Activated naive CD8-positive, alpha-beta T cell treated with anti-CD3 and anti-CD28 coated beads for 36 hours (primary cell): ENCODE data around the gene NME3. TPM values are rescaled to one million over a fixed set of nuclear protein-coding genes. Genes with fewer than 3 reads are reported as not detected.

Experiments
- DNase-seq: peaks from one replicate; pipeline ENCODE4 v3.0.0; 2021
- H3K27ac Mint-ChIP-seq: one replicate; pipeline ENCODE4 v1.8.0; 2022; ENCODE audit warnings: mild to moderate bottlenecking, moderate library complexity, mixed read lengths
- H3K27me3 Mint-ChIP-seq: one replicate; pipeline ENCODE4 v1.8.0; 2022; ENCODE audit warnings: mild to moderate bottlenecking, mixed read lengths
- H3K36me3 Mint-ChIP-seq: one replicate; pipeline ENCODE4 v1.8.0; 2021; ENCODE audit warnings: mild to moderate bottlenecking, mixed read lengths
- H3K4me1 Mint-ChIP-seq: one replicate; pipeline ENCODE4 v1.8.0; 2021; ENCODE audit warnings: mixed read lengths
- H3K4me3 Mint-ChIP-seq: one replicate; pipeline ENCODE4 v1.8.0; 2022; ENCODE audit warnings: mild to moderate bottlenecking, moderate library complexity, mixed read lengths
- H3K9me3 Mint-ChIP-seq: one replicate; pipeline ENCODE4 v1.8.0; 2022; ENCODE audit warnings: mixed read lengths
- total RNA-seq, 2 experiments: library from RNA; stranded (reverse); gene quantifications; one replicate each; pipeline ENCODE4 v1.2.3, GENCODE V29; 2021

Gene NME3
- total RNA-seq: 10 to 100 TPM; 24.5 to 24.9 TPM

- Mint-ChIP-seq H3K27me3 (peaks cover 3% of the 10 kb centered on the region), H3K4me3 (peak within 1 kb of the TSS; percentile 99), H3K9me3 (no peaks in the 10 kb centered on the region), H3K4me1 (peaks cover 10% of the 10 kb centered on the region), H3K36me3 (peaks cover 16% of the 10 kb centered on the region), H3K27ac (peak within 1 kb of the TSS; percentile 99)
- peak; percentile 80 for DNase-seq
Measured at GRCh38 chr16:1771188-1771863, at the start of gene NME3. Gene NME3 (minus strand): TSS chr16:1771543. CDS start chr16:1771534, 9 bp downstream.

- DNase-seq: no peak
- peaks cover 2% of the 10 kb centered on the region for H3K36me3 Mint-ChIP-seq
- peaks cover 12% of the 10 kb centered on the region for H3K4me1 Mint-ChIP-seq
- no peak overlapping the region for H3K27ac Mint-ChIP-seq
- H3K4me3 Mint-ChIP-seq: no peak overlapping the region
- no peaks in the 10 kb centered on the region for H3K9me3 Mint-ChIP-seq
- no peaks in the 10 kb centered on the region for H3K27me3 Mint-ChIP-seq
Measured at GRCh38 chr16:1820946-1821290, 49.6 kb upstream of the NME3 start.

- H3K27ac Mint-ChIP-seq: no peak overlapping the region
- DNase-seq: no peak
- H3K27me3 Mint-ChIP-seq: no peaks in the 10 kb centered on the region
- no peaks in the 10 kb centered on the region for H3K9me3 Mint-ChIP-seq
- H3K4me1 Mint-ChIP-seq: peaks cover 8% of the 10 kb centered on the region
- peaks cover 3% of the 10 kb centered on the region for H3K36me3 Mint-ChIP-seq
- H3K4me3 Mint-ChIP-seq: no peak overlapping the region
Measured at GRCh38 chr16:1820096-1820945, 49.0 kb upstream of the NME3 start.

- peaks cover 6% of the 10 kb centered on the region for H3K4me1 Mint-ChIP-seq
- no peaks in the 10 kb centered on the region for H3K9me3 Mint-ChIP-seq
- H3K36me3 Mint-ChIP-seq: peaks cover 4% of the 10 kb centered on the region
- no peak overlapping the region for H3K27ac Mint-ChIP-seq
- no peak for DNase-seq
- no peak overlapping the region for H3K4me3 Mint-ChIP-seq
- H3K27me3 Mint-ChIP-seq: no peaks in the 10 kb centered on the region
Measured at GRCh38 chr16:1819611-1820010, 48.3 kb upstream of the NME3 start.

GRCh38 chr16:1818873-1819525 lies 47.7 kb upstream of the NME3 start:
- no peak overlapping the region for H3K27ac Mint-ChIP-seq
- H3K4me3 Mint-ChIP-seq: no peak overlapping the region
- DNase-seq: no peak
- H3K36me3 Mint-ChIP-seq: peaks cover 4% of the 10 kb centered on the region
- H3K27me3 Mint-ChIP-seq: no peaks in the 10 kb centered on the region
- H3K9me3 Mint-ChIP-seq: no peaks in the 10 kb centered on the region
- peaks cover 4% of the 10 kb centered on the region for H3K4me1 Mint-ChIP-seq

- Mint-ChIP-seq H3K27me3 (no peaks in the 10 kb centered on the region), H3K9me3 (no peaks in the 10 kb centered on the region), H3K4me1 (peaks cover under 1% of the 10 kb centered on the region), H3K36me3 (peaks cover 4% of the 10 kb centered on the region), H3K27ac (no peak overlapping the region), H3K4me3 (no peak overlapping the region)
- no peak for DNase-seq
Measured at GRCh38 chr16:1818204-1818872, 47.0 kb upstream of the NME3 start.

- peaks cover 7% of the 10 kb centered on the region for H3K4me1 Mint-ChIP-seq
- H3K4me3 Mint-ChIP-seq: no peak overlapping the region
- peaks cover 4% of the 10 kb centered on the region for H3K36me3 Mint-ChIP-seq
- H3K27me3 Mint-ChIP-seq: no peaks in the 10 kb centered on the region
- H3K27ac Mint-ChIP-seq: no peak overlapping the region
- DNase-seq: no peak
- no peaks in the 10 kb centered on the region for H3K9me3 Mint-ChIP-seq
Measured at GRCh38 chr16:1817716-1818115, 46.4 kb upstream of the NME3 start.

GRCh38 chr16:1817276-1817589 lies 45.9 kb upstream of the NME3 start:
- H3K36me3 Mint-ChIP-seq: peaks cover 4% of the 10 kb centered on the region
- no peak overlapping the region for H3K4me3 Mint-ChIP-seq
- peaks cover 11% of the 10 kb centered on the region for H3K4me1 Mint-ChIP-seq
- no peaks in the 10 kb centered on the region for H3K9me3 Mint-ChIP-seq
- no peaks in the 10 kb centered on the region for H3K27me3 Mint-ChIP-seq
- DNase-seq: no peak
- H3K27ac Mint-ChIP-seq: no peak overlapping the region

GRCh38 chr16:1816396-1817275 lies 45.3 kb upstream of the NME3 start:
- H3K4me3 Mint-ChIP-seq: no peak overlapping the region
- no peaks in the 10 kb centered on the region for H3K27me3 Mint-ChIP-seq
- no peak overlapping the region for H3K27ac Mint-ChIP-seq
- DNase-seq: no peak
- peaks cover 4% of the 10 kb centered on the region for H3K36me3 Mint-ChIP-seq
- H3K9me3 Mint-ChIP-seq: no peaks in the 10 kb centered on the region
- H3K4me1 Mint-ChIP-seq: peaks cover 11% of the 10 kb centered on the region

- Mint-ChIP-seq H3K4me3 (no peak overlapping the region), H3K27ac (no peak overlapping the region), H3K9me3 (no peaks in the 10 kb centered on the region), H3K4me1 (peaks cover 11% of the 10 kb centered on the region), H3K36me3 (peaks cover 3% of the 10 kb centered on the region), H3K27me3 (no peaks in the 10 kb centered on the region)
- DNase-seq: no peak
Measured at GRCh38 chr16:1815461-1815860, 44.1 kb upstream of the NME3 start.

- Mint-ChIP-seq H3K27ac (peak overlapping the region; percentile 55), H3K4me1 (peaks cover 11% of the 10 kb centered on the region), H3K4me3 (no peak overlapping the region), H3K36me3 (peaks cover 3% of the 10 kb centered on the region), H3K9me3 (no peaks in the 10 kb centered on the region), H3K27me3 (no peaks in the 10 kb centered on the region)
- peak; percentile 69 for DNase-seq
Measured at GRCh38 chr16:1812732-1813163, 41.4 kb upstream of the NME3 start.

- no peaks in the 10 kb centered on the region for H3K27me3 Mint-ChIP-seq
- H3K27ac Mint-ChIP-seq: no peak overlapping the region
- no peaks in the 10 kb centered on the region for H3K9me3 Mint-ChIP-seq
- DNase-seq: no peak
- peaks cover 11% of the 10 kb centered on the region for H3K4me1 Mint-ChIP-seq
- peaks cover 19% of the 10 kb centered on the region for H3K36me3 Mint-ChIP-seq
- no peak overlapping the region for H3K4me3 Mint-ChIP-seq
Measured at GRCh38 chr16:1810536-1810935, 39.2 kb upstream of the NME3 start.

GRCh38 chr16:1810106-1810505 lies 38.8 kb upstream of the NME3 start:
- Mint-ChIP-seq H3K27me3 (no peaks in the 10 kb centered on the region), H3K9me3 (no peaks in the 10 kb centered on the region), H3K27ac (peak overlapping the region; percentile 12), H3K36me3 (peaks cover 17% of the 10 kb centered on the region), H3K4me1 (peaks cover 11% of the 10 kb centered on the region), H3K4me3 (no peak overlapping the region)
- no peak for DNase-seq

- Mint-ChIP-seq H3K36me3 (peaks cover 17% of the 10 kb centered on the region), H3K9me3 (no peaks in the 10 kb centered on the region), H3K27me3 (no peaks in the 10 kb centered on the region), H3K4me3 (no peak overlapping the region), H3K27ac (no peak overlapping the region), H3K4me1 (peaks cover 11% of the 10 kb centered on the region)
- DNase-seq: no peak
Measured at GRCh38 chr16:1809281-1809801, 38.0 kb upstream of the NME3 start.
